NCI-H345 treated with DMSO at 0.1 percent for 48 hours (cell line): ENCODE measurements around the gene RGS17.
"Not testable (repeated sequence)": the region's sequence is repeated elsewhere in the genome, so short reads cannot be mapped to it uniquely, and the experiment has no call there.

Source experiments
- DNase-seq: peaks from one replicate; lab custom pipeline; 2025; ENCODE audit not compliant: unreplicated experiment; lab: John Stamatoyannopoulos, UW

Gene RGS17

GRCh38 chr6:153126218-153126617 lies 4.9 kb downstream of the RGS17 start:
- DNase-seq, result no peak

- DNase-seq, result no peak
Measured at GRCh38 chr6:153125032-153125431, 6.0 kb downstream of the RGS17 start.

GRCh38 chr6:153123801-153124200 lies 7.3 kb downstream of the RGS17 start:
- DNase-seq, result no peak

- DNase-seq, result no peak
Measured at GRCh38 chr6:153121311-153121710, 9.8 kb downstream of the RGS17 start.

GRCh38 chr6:153117986-153118879 lies 12.8 kb downstream of the RGS17 start:
- no peak for DNase-seq

- DNase-seq, result not testable (repeated sequence)
Measured at GRCh38 chr6:153111082-153111481, 20.0 kb downstream of the RGS17 start.

- not testable (repeated sequence) for DNase-seq
Measured at GRCh38 chr6:153110612-153111011, 20.5 kb downstream of the RGS17 start.

- DNase-seq, result no peak
Measured at GRCh38 chr6:153108315-153108714, 22.8 kb downstream of the RGS17 start.

- DNase-seq, result no peak
Measured at GRCh38 chr6:153106021-153106420, 25.1 kb downstream of the RGS17 start.

GRCh38 chr6:153104220-153104619 lies 26.9 kb downstream of the RGS17 start:
- DNase-seq, result no peak

GRCh38 chr6:153103319-153103655 lies 27.8 kb downstream of the RGS17 start:
- DNase-seq, result no peak

- DNase-seq, result no peak
Measured at GRCh38 chr6:153102605-153103318, 28.3 kb downstream of the RGS17 start.

GRCh38 chr6:153101461-153101860 lies 29.6 kb downstream of the RGS17 start:
- DNase-seq, result no peak

GRCh38 chr6:153099636-153100035 lies 31.4 kb downstream of the RGS17 start:
- no peak for DNase-seq

- peak; percentile 15 for DNase-seq
Measured at GRCh38 chr6:153096792-153097191, 34.3 kb downstream of the RGS17 start.

GRCh38 chr6:153096031-153096430 lies 35.1 kb downstream of the RGS17 start:
- DNase-seq, result no peak

- no peak for DNase-seq
Measured at GRCh38 chr6:153092082-153093013, 38.7 kb downstream of the RGS17 start.

GRCh38 chr6:153090241-153090930 lies 40.7 kb downstream of the RGS17 start:
- no peak for DNase-seq

GRCh38 chr6:153088796-153089195 lies 42.3 kb downstream of the RGS17 start:
- DNase-seq, result no peak

GRCh38 chr6:153087436-153087835 lies 43.6 kb downstream of the RGS17 start:
- DNase-seq, result no peak
